GM23338 (cell line): Measurements from ENCODE around the gene TPGS2. TPM values are rescaled to one million over a fixed set of nuclear protein-coding genes. Genes with fewer than 3 reads are reported as not detected.
A peak's percentile ranks its signal among the peaks of the same experiment; 100 is the strongest.

Experiments
- ATAC-seq: fragments of 200-7000 bp; cut with Tn5 transposase; 3 replicates; pipeline ENCODE4 v1.9.1; 2020
- DNase-seq: peaks from one replicate; pipeline ENCODE4 v3.0.0-alpha.2; 2015; ENCODE audit warnings: low spot score
- H2AFZ ChIP-seq: fragments of 200-600 bp; sonication (generic); 2 replicates; pipeline ENCODE4 v1.8.0; 2016; ENCODE audit warnings: antibody characterized with exemption, mild to moderate bottlenecking, moderate library complexity
- H3F3A ChIP-seq: fragments of 200-600 bp; sonication (generic); replicated peaks from 2 replicates; pipeline ENCODE4 v1.8.0; 2017; ENCODE audit warnings: antibody characterized with exemption, mixed run types, low read depth
- H3K27ac ChIP-seq: fragments of 200-600 bp; sonication (generic); 2 replicates; pipeline ENCODE4 v1.6.1; 2016; ENCODE audit warnings: low read depth
- H3K27me3 ChIP-seq: fragments of 200-600 bp; sonication (generic); 2 replicates; pipeline ENCODE4 v1.8.0; 2016; ENCODE audit warnings: mild to moderate bottlenecking, mixed run types, moderate library complexity; ENCODE audit not compliant: insufficient read depth
- H3K36me3 ChIP-seq: fragments of 200-600 bp; sonication (generic); 2 replicates; pipeline ENCODE4 v1.8.0; 2016; ENCODE audit warnings: mild to moderate bottlenecking; ENCODE audit not compliant: insufficient read depth
- H3K4me1 ChIP-seq: fragments of 200-600 bp; sonication (generic); 2 replicates; pipeline ENCODE4 v1.8.0; 2016; ENCODE audit warnings: mild to moderate bottlenecking, moderate library complexity; ENCODE audit not compliant: insufficient read depth
- H3K4me2 ChIP-seq: fragments of 200-600 bp; sonication (generic); 2 replicates; pipeline ENCODE4 v1.7.1; 2017; ENCODE audit warnings: mixed run types
- H3K4me3 ChIP-seq: fragments of 200-600 bp; sonication (generic); 2 replicates; pipeline ENCODE4 v1.6.1; 2016; ENCODE audit warnings: mixed run types
- H3K79me2 ChIP-seq: fragments of 200-600 bp; sonication (generic); replicated peaks from 2 replicates; pipeline ENCODE4 v1.8.0; 2017; ENCODE audit warnings: mild to moderate bottlenecking; ENCODE audit not compliant: insufficient read depth
- H3K9me2 ChIP-seq: fragments of 200-600 bp; sonication (generic); 2 replicates; pipeline ENCODE4 v1.8.0; 2017; ENCODE audit not compliant: insufficient read depth
- H4K20me1 ChIP-seq: fragments of 200-600 bp; sonication (generic); replicated peaks from 2 replicates; pipeline ENCODE4 v1.8.0; 2017; ENCODE audit warnings: mild to moderate bottlenecking; ENCODE audit not compliant: insufficient read depth
- H3K27ac Mint-ChIP-seq: 2 replicates; pipeline ENCODE4 v1.8.0; 2020; ENCODE audit warnings: inconsistent platforms, mild to moderate bottlenecking, moderate library complexity, mixed read lengths
- H3K27me3 Mint-ChIP-seq: 3 replicates; pipeline ENCODE4 v1.8.0; 2022; ENCODE audit warnings: low read depth, mild to moderate bottlenecking, moderate library complexity, mixed read lengths, inconsistent platforms; ENCODE audit not compliant: insufficient read depth, poor library complexity
- H3K36me3 Mint-ChIP-seq: 3 replicates; pipeline ENCODE4 v1.8.0; 2021; ENCODE audit warnings: low read depth, mild to moderate bottlenecking, inconsistent platforms, moderate library complexity, mixed read lengths
- H3K4me1 Mint-ChIP-seq: 3 replicates; pipeline ENCODE4 v1.8.0; 2020; ENCODE audit warnings: mild to moderate bottlenecking, inconsistent platforms, mixed read lengths
- H3K4me3 Mint-ChIP-seq: 3 replicates; pipeline ENCODE4 v1.8.0; 2021; ENCODE audit warnings: moderate library complexity, mild to moderate bottlenecking, inconsistent platforms, mixed read lengths
- H3K9me3 Mint-ChIP-seq: 3 replicates; pipeline ENCODE4 v1.8.0; 2020; ENCODE audit warnings: moderate library complexity, mild to moderate bottlenecking, inconsistent platforms, mixed read lengths
- CREB1 ChIP-seq: fragments of 250-450 bp; sonication (Bioruptor Pico); IDR thresholded peaks from 2 replicates; pipeline ENCODE4 v1.5.0; 2020; ENCODE audit warnings: low read depth, mild to moderate bottlenecking, moderate library complexity
- EZH2 ChIP-seq: fragments of 200-600 bp; sonication (generic); IDR thresholded peaks from one replicate; pipeline ENCODE4 v1.8.0; 2017; ENCODE audit warnings: antibody characterized with exemption, mild to moderate bottlenecking, low read depth; ENCODE audit not compliant: unreplicated experiment
- EZH2phosphoT487 ChIP-seq: fragments of 200-600 bp; sonication (generic); IDR thresholded peaks from one replicate; pipeline ENCODE4 v1.8.1; 2018; ENCODE audit warnings: antibody characterized with exemption; ENCODE audit not compliant: unreplicated experiment
- JUNB ChIP-seq: IDR thresholded peaks from one replicate; pipeline ENCODE4 v1.6.1; 2016; ENCODE audit warnings: antibody characterized with exemption; ENCODE audit not compliant: unreplicated experiment
- NANOG ChIP-seq: IDR thresholded peaks from 2 replicates; pipeline ENCODE4 v1.6.1; 2016; ENCODE audit warnings: antibody characterized with exemption, borderline replicate concordance
- POLR2AphosphoS5 ChIP-seq: IDR thresholded peaks from 2 replicates; pipeline ENCODE4 v1.6.1; 2016; ENCODE audit warnings: antibody characterized with exemption, low read depth
- STAT1 ChIP-seq: IDR thresholded peaks from one replicate; pipeline ENCODE4 v1.6.1; 2016; ENCODE audit warnings: antibody characterized with exemption; ENCODE audit not compliant: unreplicated experiment
- ZNF114 ChIP-seq: fragments of 250-450 bp; sonication (Bioruptor Pico); IDR thresholded peaks from 2 replicates; pipeline ENCODE4 v1.5.0; 2020; ENCODE audit warnings: mild to moderate bottlenecking, moderate library complexity
- ZNF331 ChIP-seq: fragments of 250-450 bp; sonication (Bioruptor Pico); IDR thresholded peaks from 2 replicates; pipeline ENCODE4 v1.5.0; 2020; ENCODE audit warnings: low read depth, mild to moderate bottlenecking, moderate library complexity
- polyA plus RNA-seq: library from polyadenylated mRNA; unstranded; fragments of >200 nt; fragmentation: Nextera tagmentation; extraction: Ambion mirVana; gene quantifications from 2 replicates; pipeline ENCODE4 v1.2.1, GENCODE V29; 2016
- total RNA-seq: library from RNA; depleted of rRNA; stranded (reverse); fragments of >200 nt; shearing (Covaris generic); gene quantifications from 2 replicates; pipeline ENCODE4 v1.2.3, GENCODE V29; 2014
- TF ChIP-seq, protein P1 (sequence below), 2 experiments: fragments of 200-600 bp in 1 of 2; sonication (generic) in 1 of 2; conservative IDR thresholded peaks; 2 replicates each; pipeline versions ENCODE4 v1.5.1 to v1.6.1; 2016 to 2017; ENCODE audit warnings: antibody characterized with exemption in 2 of 2, low read depth in 2 of 2, mild to moderate bottlenecking in 2 of 2, moderate library complexity in 1 of 2
- TF ChIP-seq, protein P2 (sequence below): IDR thresholded peaks from 2 replicates; pipeline ENCODE4 v1.6.1; 2016; ENCODE audit warnings: antibody characterized with exemption
- TF ChIP-seq, protein P3 (sequence below): IDR thresholded peaks from one replicate; pipeline ENCODE4 v1.6.1; 2018; ENCODE audit warnings: antibody characterized with exemption; ENCODE audit not compliant: unreplicated experiment
- TF ChIP-seq, protein P4 (sequence below): fragments of 250-450 bp; sonication (Bioruptor Pico); IDR thresholded peaks from 2 replicates; pipeline ENCODE4 v1.5.0; 2020; ENCODE audit warnings: mild to moderate bottlenecking, moderate library complexity

Gene TPGS2
- total and polyA plus RNA-seq, 2 experiments from 2014 or later = 136 to 167 TPM

DNA sequence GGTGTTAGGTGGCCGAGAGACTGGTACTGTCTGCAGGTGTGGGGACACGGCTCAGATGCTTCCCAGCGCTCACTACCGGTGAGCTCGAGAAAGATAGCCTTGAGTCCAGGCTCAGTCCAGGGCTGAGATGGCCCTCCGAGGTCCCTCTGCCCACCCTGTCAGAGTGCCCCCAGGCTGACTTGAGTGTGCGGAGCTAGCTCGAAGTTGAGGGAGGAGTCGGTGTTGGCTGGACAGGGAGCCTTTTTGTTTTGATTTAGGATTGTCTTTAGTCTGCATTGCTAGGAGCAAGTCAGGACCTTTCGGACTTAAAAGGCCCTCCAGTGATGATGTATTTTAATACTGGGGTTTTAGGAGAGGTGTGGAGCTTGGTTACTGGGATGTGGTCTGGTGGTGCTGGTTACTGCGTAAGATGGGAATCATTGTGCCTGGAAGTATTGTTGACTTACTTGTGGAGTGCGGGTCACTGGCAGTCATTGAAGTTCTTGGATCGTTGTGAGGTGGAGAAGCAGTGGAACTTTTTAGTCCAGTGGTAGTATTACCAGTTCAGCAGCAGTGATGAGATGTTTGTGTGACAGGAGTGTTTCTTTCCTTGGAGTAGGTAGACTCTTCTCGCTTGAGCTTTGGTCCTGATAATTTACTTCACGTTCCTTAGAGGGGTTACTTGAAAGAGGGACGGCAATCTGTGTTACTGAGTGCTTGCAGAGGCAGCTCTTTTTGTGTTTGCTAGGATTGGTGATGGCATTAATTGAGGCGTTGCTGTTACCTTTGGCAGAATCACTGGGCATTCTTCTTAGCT is 758 bp upstream of the TPGS2 start:
- Mint-ChIP-seq H3K4me3 (peak overlapping the region; percentile 100), H3K27ac (no peak overlapping the region)
- no peak overlapping the region for H3K27ac ChIP-seq

More for the DNA sequence above, 758 bp upstream of the TPGS2 start:
- peaks cover 26% of the 10 kb centered on the region for H3K79me2 ChIP-seq
- no peaks in the 10 kb centered on the region for H3K9me2 ChIP-seq
- TF ChIP-seq EZH2 (no peak), STAT1 (no peak), NANOG (no peak), CREB1 (CRISPR knock-in tag) (no peak), JUNB (no peak), ZNF114 (CRISPR knock-in tag) (no peak), POLR2AphosphoS5 (no peak), ZNF331 (CRISPR knock-in tag) (no peak), EZH2phosphoT487 (no peak)
- TF ChIP-seq, protein P1, sequence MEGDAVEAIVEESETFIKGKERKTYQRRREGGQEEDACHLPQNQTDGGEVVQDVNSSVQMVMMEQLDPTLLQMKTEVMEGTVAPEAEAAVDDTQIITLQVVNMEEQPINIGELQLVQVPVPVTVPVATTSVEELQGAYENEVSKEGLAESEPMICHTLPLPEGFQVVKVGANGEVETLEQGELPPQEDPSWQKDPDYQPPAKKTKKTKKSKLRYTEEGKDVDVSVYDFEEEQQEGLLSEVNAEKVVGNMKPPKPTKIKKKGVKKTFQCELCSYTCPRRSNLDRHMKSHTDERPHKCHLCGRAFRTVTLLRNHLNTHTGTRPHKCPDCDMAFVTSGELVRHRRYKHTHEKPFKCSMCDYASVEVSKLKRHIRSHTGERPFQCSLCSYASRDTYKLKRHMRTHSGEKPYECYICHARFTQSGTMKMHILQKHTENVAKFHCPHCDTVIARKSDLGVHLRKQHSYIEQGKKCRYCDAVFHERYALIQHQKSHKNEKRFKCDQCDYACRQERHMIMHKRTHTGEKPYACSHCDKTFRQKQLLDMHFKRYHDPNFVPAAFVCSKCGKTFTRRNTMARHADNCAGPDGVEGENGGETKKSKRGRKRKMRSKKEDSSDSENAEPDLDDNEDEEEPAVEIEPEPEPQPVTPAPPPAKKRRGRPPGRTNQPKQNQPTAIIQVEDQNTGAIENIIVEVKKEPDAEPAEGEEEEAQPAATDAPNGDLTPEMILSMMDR (conservative IDR thresholded peaks at IDR 0.05; ENCODE audit: low read depth in 2 of 2) = no peak; a peak in 1 of 4 replicates
- TF ChIP-seq, protein P2, sequence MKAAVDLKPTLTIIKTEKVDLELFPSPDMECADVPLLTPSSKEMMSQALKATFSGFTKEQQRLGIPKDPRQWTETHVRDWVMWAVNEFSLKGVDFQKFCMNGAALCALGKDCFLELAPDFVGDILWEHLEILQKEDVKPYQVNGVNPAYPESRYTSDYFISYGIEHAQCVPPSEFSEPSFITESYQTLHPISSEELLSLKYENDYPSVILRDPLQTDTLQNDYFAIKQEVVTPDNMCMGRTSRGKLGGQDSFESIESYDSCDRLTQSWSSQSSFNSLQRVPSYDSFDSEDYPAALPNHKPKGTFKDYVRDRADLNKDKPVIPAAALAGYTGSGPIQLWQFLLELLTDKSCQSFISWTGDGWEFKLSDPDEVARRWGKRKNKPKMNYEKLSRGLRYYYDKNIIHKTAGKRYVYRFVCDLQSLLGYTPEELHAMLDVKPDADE = no peak
- TF ChIP-seq, protein P3, sequence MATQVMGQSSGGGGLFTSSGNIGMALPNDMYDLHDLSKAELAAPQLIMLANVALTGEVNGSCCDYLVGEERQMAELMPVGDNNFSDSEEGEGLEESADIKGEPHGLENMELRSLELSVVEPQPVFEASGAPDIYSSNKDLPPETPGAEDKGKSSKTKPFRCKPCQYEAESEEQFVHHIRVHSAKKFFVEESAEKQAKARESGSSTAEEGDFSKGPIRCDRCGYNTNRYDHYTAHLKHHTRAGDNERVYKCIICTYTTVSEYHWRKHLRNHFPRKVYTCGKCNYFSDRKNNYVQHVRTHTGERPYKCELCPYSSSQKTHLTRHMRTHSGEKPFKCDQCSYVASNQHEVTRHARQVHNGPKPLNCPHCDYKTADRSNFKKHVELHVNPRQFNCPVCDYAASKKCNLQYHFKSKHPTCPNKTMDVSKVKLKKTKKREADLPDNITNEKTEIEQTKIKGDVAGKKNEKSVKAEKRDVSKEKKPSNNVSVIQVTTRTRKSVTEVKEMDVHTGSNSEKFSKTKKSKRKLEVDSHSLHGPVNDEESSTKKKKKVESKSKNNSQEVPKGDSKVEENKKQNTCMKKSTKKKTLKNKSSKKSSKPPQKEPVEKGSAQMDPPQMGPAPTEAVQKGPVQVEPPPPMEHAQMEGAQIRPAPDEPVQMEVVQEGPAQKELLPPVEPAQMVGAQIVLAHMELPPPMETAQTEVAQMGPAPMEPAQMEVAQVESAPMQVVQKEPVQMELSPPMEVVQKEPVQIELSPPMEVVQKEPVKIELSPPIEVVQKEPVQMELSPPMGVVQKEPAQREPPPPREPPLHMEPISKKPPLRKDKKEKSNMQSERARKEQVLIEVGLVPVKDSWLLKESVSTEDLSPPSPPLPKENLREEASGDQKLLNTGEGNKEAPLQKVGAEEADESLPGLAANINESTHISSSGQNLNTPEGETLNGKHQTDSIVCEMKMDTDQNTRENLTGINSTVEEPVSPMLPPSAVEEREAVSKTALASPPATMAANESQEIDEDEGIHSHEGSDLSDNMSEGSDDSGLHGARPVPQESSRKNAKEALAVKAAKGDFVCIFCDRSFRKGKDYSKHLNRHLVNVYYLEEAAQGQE = no peak
- TF ChIP-seq, protein P4, sequence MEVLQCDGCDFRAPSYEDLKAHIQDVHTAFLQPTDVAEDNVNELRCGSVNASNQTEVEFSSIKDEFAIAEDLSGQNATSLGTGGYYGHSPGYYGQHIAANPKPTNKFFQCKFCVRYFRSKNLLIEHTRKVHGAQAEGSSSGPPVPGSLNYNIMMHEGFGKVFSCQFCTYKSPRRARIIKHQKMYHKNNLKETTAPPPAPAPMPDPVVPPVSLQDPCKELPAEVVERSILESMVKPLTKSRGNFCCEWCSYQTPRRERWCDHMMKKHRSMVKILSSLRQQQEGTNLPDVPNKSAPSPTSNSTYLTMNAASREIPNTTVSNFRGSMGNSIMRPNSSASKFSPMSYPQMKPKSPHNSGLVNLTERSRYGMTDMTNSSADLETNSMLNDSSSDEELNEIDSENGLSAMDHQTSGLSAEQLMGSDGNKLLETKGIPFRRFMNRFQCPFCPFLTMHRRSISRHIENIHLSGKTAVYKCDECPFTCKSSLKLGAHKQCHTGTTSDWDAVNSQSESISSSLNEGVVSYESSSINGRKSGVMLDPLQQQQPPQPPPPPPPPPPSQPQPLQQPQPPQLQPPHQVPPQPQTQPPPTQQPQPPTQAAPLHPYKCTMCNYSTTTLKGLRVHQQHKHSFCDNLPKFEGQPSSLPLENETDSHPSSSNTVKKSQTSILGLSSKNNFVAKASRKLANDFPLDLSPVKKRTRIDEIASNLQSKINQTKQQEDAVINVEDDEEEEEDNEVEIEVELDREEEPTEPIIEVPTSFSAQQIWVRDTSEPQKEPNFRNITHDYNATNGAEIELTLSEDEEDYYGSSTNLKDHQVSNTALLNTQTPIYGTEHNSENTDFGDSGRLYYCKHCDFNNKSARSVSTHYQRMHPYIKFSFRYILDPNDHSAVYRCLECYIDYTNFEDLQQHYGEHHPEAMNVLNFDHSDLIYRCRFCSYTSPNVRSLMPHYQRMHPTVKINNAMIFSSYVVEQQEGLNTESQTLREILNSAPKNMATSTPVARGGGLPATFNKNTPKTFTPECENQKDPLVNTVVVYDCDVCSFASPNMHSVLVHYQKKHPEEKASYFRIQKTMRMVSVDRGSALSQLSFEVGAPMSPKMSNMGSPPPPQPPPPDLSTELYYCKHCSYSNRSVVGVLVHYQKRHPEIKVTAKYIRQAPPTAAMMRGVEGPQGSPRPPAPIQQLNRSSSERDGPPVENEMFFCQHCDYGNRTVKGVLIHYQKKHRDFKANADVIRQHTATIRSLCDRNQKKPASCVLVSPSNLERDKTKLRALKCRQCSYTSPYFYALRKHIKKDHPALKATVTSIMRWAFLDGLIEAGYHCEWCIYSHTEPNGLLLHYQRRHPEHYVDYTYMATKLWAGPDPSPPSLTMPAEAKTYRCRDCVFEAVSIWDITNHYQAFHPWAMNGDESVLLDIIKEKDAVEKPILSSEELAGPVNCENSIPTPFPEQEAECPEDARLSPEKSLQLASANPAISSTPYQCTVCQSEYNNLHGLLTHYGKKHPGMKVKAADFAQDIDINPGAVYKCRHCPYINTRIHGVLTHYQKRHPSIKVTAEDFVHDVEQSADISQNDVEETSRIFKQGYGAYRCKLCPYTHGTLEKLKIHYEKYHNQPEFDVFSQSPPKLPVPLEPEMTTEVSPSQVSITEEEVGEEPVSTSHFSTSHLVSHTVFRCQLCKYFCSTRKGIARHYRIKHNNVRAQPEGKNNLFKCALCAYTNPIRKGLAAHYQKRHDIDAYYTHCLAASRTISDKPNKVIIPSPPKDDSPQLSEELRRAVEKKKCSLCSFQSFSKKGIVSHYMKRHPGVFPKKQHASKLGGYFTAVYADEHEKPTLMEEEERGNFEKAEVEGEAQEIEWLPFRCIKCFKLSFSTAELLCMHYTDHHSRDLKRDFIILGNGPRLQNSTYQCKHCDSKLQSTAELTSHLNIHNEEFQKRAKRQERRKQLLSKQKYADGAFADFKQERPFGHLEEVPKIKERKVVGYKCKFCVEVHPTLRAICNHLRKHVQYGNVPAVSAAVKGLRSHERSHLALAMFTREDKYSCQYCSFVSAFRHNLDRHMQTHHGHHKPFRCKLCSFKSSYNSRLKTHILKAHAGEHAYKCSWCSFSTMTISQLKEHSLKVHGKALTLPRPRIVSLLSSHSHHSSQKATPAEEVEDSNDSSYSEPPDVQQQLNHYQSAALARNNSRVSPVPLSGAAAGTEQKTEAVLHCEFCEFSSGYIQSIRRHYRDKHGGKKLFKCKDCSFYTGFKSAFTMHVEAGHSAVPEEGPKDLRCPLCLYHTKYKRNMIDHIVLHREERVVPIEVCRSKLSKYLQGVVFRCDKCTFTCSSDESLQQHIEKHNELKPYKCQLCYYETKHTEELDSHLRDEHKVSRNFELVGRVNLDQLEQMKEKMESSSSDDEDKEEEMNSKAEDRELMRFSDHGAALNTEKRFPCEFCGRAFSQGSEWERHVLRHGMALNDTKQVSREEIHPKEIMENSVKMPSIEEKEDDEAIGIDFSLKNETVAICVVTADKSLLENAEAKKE (CRISPR knock-in tag) = no peak
- H4K20me1 ChIP-seq = peaks cover 4% of the 10 kb centered on the region; the same call in 1 of the 2 replicates
- H3F3A ChIP-seq = no peaks in the 10 kb centered on the region; the same call in 1 of the 2 replicates
- no peaks in the 10 kb centered on the region for H3K4me1 ChIP-seq
- DNase-seq (no peak), ATAC-seq (no peak; the same call in 2 of the 3 replicates)
- peak overlapping the region; percentile 99 for H2AFZ ChIP-seq
- peaks cover 18% of the 10 kb centered on the region for H3K4me1 Mint-ChIP-seq
- H3K4me3 ChIP-seq = peak overlapping the region; percentile 95
- peaks cover 11% of the 10 kb centered on the region for H3K36me3 Mint-ChIP-seq
- H3K4me2 ChIP-seq = peak overlapping the region; percentile 79
- no peaks in the 10 kb centered on the region for H3K27me3 Mint-ChIP-seq
- H3K36me3 ChIP-seq = 0 out of 2 replicates have a peak, but pooled peaks cover 2% of the 10 kb centered on the region
- no peaks in the 10 kb centered on the region for H3K27me3 ChIP-seq
- no peaks in the 10 kb centered on the region for H3K9me3 Mint-ChIP-seq
